ENCODE results near the gene GALP.

- no peak for TF ChIP-seq EZH2 (IDR thresholded peaks at IDR 0.05; ENCODE audit: insufficient read depth, low read length)
- no peak for TF ChIP-seq CTCF (IDR thresholded peaks at IDR 0.05; ENCODE audit: insufficient read depth, low read depth, low read length)
Observed at GRCh38 chr19:56162258-56162657, 13.6 kb upstream of the GALP start.
